Suprapubic skin (tissue), 3 donors: ENCODE measurements around the gene KCNC4.

Source experiments
- POLR2A ChIP-seq, 2 donors: fragments of 450-650 bp; IDR thresholded peaks; one replicate each; pipeline ENCODE4 v1.6.1; 2017; ENCODE audit warnings: antibody characterized with exemption in 2 of 2, mild to moderate bottlenecking in 2 of 2, moderate library complexity in 2 of 2
- TF ChIP-seq, protein P1 (sequence below), 2 donors: fragments of 200-600 bp in 1 of 2; fragments of 450-650 bp in 1 of 2; sonication (generic) in 1 of 2; IDR thresholded peaks; one replicate each; pipeline ENCODE4 v1.5.1; 2016 to 2019; ENCODE audit warnings: antibody characterized with exemption in 2 of 2, mild to moderate bottlenecking in 1 of 2, moderate library complexity in 1 of 2

GRCh38 chr1:110241516-110241915 lies 31.4 kb downstream of the KCNC4 start:
- TF ChIP-seq POLR2A (IDR thresholded peaks at IDR 0.05), result no peak
- TF ChIP-seq, protein P1, sequence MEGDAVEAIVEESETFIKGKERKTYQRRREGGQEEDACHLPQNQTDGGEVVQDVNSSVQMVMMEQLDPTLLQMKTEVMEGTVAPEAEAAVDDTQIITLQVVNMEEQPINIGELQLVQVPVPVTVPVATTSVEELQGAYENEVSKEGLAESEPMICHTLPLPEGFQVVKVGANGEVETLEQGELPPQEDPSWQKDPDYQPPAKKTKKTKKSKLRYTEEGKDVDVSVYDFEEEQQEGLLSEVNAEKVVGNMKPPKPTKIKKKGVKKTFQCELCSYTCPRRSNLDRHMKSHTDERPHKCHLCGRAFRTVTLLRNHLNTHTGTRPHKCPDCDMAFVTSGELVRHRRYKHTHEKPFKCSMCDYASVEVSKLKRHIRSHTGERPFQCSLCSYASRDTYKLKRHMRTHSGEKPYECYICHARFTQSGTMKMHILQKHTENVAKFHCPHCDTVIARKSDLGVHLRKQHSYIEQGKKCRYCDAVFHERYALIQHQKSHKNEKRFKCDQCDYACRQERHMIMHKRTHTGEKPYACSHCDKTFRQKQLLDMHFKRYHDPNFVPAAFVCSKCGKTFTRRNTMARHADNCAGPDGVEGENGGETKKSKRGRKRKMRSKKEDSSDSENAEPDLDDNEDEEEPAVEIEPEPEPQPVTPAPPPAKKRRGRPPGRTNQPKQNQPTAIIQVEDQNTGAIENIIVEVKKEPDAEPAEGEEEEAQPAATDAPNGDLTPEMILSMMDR (IDR thresholded peaks at IDR 0.05), result no peak
